HEK293 (cell line): ENCODE measurements around the gene COPS9.

ENCODE experiments used
- BCL11A ChIP-seq: fragments of 450-650 bp; formaldehyde crosslinking; IDR thresholded peaks from 2 replicates; pipeline ENCODE4 v1.5.1; 2016; ENCODE audit warnings: low read depth, missing biosample characterization, missing genetic modification characterization
- MZF1 ChIP-seq: fragments of 450-650 bp; formaldehyde crosslinking; IDR thresholded peaks from 2 replicates; pipeline ENCODE4 v1.5.1; 2017; ENCODE audit warnings: missing biosample characterization, missing genetic modification characterization, borderline replicate concordance
- ZFP3 ChIP-seq: fragments of 450-650 bp; formaldehyde crosslinking; IDR thresholded peaks from 2 replicates; pipeline ENCODE4 v1.5.1; 2016; ENCODE audit warnings: low read depth, missing biosample characterization, missing genetic modification characterization
- ZNF112 ChIP-seq: fragments of 450-650 bp; formaldehyde crosslinking; IDR thresholded peaks from 2 replicates; pipeline ENCODE4 v1.5.0; 2017; ENCODE audit warnings: missing biosample characterization, missing genetic modification characterization
- ZNF23 ChIP-seq: fragments of 450-650 bp; formaldehyde crosslinking; IDR thresholded peaks from 2 replicates; pipeline ENCODE4 v1.5.1; 2016; ENCODE audit warnings: missing biosample characterization, missing genetic modification characterization, borderline replicate concordance
- ZNF785 ChIP-seq: fragments of 450-650 bp; formaldehyde crosslinking; IDR thresholded peaks from 2 replicates; pipeline ENCODE4 v1.5.1; 2016; ENCODE audit warnings: missing biosample characterization, missing genetic modification characterization
- ZSCAN23 ChIP-seq: fragments of 450-650 bp; formaldehyde crosslinking; IDR thresholded peaks from 2 replicates; pipeline ENCODE4 v1.5.1; 2016; ENCODE audit warnings: missing biosample characterization, missing genetic modification characterization
- TF ChIP-seq, protein P1 (sequence below): fragments of 450-650 bp; formaldehyde crosslinking; IDR thresholded peaks from 2 replicates; pipeline ENCODE4 v1.5.1; 2016; ENCODE audit warnings: missing biosample characterization, missing genetic modification characterization
- TF ChIP-seq, protein P2 (sequence below): sonication (generic); formaldehyde crosslinking; IDR thresholded peaks from 2 replicates; pipeline ENCODE4 v1.8.1; 2022; ENCODE audit warnings: mild to moderate bottlenecking, moderate library complexity, missing genetic modification reagents

- TF ChIP-seq ZFP3 (tag by site-specific recombination), result no peak
- TF ChIP-seq ZSCAN23 (tag by site-specific recombination), result no peak
- TF ChIP-seq, protein P1, sequence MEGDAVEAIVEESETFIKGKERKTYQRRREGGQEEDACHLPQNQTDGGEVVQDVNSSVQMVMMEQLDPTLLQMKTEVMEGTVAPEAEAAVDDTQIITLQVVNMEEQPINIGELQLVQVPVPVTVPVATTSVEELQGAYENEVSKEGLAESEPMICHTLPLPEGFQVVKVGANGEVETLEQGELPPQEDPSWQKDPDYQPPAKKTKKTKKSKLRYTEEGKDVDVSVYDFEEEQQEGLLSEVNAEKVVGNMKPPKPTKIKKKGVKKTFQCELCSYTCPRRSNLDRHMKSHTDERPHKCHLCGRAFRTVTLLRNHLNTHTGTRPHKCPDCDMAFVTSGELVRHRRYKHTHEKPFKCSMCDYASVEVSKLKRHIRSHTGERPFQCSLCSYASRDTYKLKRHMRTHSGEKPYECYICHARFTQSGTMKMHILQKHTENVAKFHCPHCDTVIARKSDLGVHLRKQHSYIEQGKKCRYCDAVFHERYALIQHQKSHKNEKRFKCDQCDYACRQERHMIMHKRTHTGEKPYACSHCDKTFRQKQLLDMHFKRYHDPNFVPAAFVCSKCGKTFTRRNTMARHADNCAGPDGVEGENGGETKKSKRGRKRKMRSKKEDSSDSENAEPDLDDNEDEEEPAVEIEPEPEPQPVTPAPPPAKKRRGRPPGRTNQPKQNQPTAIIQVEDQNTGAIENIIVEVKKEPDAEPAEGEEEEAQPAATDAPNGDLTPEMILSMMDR (tag by site-specific recombination), result no peak
- no peak for TF ChIP-seq BCL11A (tag by site-specific recombination)
- TF ChIP-seq ZNF23 (tag by site-specific recombination), result no peak
- TF ChIP-seq ZNF112 (tag by site-specific recombination), result no peak
- TF ChIP-seq, protein P2, sequence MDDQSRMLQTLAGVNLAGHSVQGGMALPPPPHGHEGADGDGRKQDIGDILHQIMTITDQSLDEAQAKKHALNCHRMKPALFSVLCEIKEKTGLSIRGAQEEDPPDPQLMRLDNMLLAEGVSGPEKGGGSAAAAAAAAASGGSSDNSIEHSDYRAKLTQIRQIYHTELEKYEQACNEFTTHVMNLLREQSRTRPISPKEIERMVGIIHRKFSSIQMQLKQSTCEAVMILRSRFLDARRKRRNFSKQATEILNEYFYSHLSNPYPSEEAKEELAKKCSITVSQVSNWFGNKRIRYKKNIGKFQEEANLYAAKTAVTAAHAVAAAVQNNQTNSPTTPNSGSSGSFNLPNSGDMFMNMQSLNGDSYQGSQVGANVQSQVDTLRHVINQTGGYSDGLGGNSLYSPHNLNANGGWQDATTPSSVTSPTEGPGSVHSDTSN, result no peak
- TF ChIP-seq ZNF785, result no peak
- TF ChIP-seq MZF1 (tag by site-specific recombination), result no peak
Observed at GRCh38 chr2:240131296-240131695, 4.8 kb downstream of the COPS9 start.
